Ishikawa (cell line): ENCODE data around the gene ARMC7.

ENCODE experiments used
- EP300 ChIP-seq: IDR thresholded peaks from 2 replicates; pipeline ENCODE4 v1.6.1; 2012; ENCODE audit warnings: borderline replicate concordance
- MAX ChIP-seq: IDR thresholded peaks from 2 replicates; pipeline ENCODE4 v1.6.1; 2012
- RAD21 ChIP-seq: IDR thresholded peaks from 2 replicates; pipeline ENCODE4 v1.6.1; 2012; ENCODE audit warnings: low read depth
- TEAD4 ChIP-seq: IDR thresholded peaks from 2 replicates; pipeline ENCODE4 v1.6.1; 2012

- TF ChIP-seq RAD21 (no peak), MAX (no peak), TEAD4 (no peak), EP300 (no peak)
Measured at GRCh38 chr17:75075597-75076336, 34.0 kb upstream of the ARMC7 start.
